Spinal cord (tissue), 10 donors: ENCODE measurements around the gene NELFCD. TPM values are rescaled to one million over a fixed set of nuclear protein-coding genes. Genes with fewer than 3 reads are reported as not detected.

Source experiments
- DNase-seq, 6 donors: peaks; one replicate each; pipeline versions ENCODE4 v3.0.0 to v3.0.0-alpha.2; 2013 to 2015; ENCODE audit warnings: low spot score in 6 of 6, low read depth in 4 of 6
- H3K27ac ChIP-seq: one replicate; pipeline ENCODE4 v1.5.1; 2013; ENCODE audit warnings: low read depth, low read length, control low read depth
- H3K27me3 ChIP-seq: one replicate; pipeline ENCODE4 v1.6.1; 2013; ENCODE audit warnings: low read length; ENCODE audit not compliant: control insufficient read depth, insufficient read depth
- H3K36me3 ChIP-seq: one replicate; pipeline ENCODE4 v1.6.1; 2013; ENCODE audit warnings: low read length; ENCODE audit not compliant: control insufficient read depth, insufficient read depth
- H3K4me1 ChIP-seq: one replicate; pipeline ENCODE4 v1.6.1; 2013; ENCODE audit warnings: low read length; ENCODE audit not compliant: control insufficient read depth, insufficient read depth
- H3K4me3 ChIP-seq: one replicate; pipeline ENCODE4 v1.5.1; 2013; ENCODE audit warnings: low read depth, low read length, control low read depth
- H3K9me3 ChIP-seq: one replicate; pipeline ENCODE4 v1.6.1; 2013; ENCODE audit warnings: low read length; ENCODE audit not compliant: control insufficient read depth, insufficient read depth
- WGBS: methylation state at CpG from one replicate; pipeline ENCODE4 v1.1.5; 2013; ENCODE audit warnings: missing lambda C conversion rate; ENCODE audit not compliant: insufficient coverage; 5-methylcytosine and 5-hydroxymethylcytosine counted together
- polyA plus RNA-seq, 2 donors: library from polyadenylated mRNA; unstranded; fragments of 120-200 nt; gene quantifications; one replicate each; pipeline ENCODE4 v1.2.1, GENCODE V29; 2013; ENCODE audit not compliant: insufficient read length in 2 of 2
- total RNA-seq, 2 donors: library from RNA; depleted of rRNA in 1 of 2; stranded (reverse); fragments of 120-200 nt in 1 of 2; fragments of >200 nt in 1 of 2; gene quantifications; one replicate each; pipeline versions ENCODE4 v1.2.3 to v1.2.4, GENCODE V29; 2013 to 2014
- donor health status: healthy.

Gene NELFCD
- total and polyA plus RNA-seq, 4 donors, result 48.0 to 88.6 (median 71.8) TPM

- H3K4me3 ChIP-seq, result no peak overlapping the region
- no peak for DNase-seq
- H3K4me1 ChIP-seq, result no peaks in the 10 kb centered on the region
- H3K27ac ChIP-seq, result no peak overlapping the region
- WGBS, result no CpG with 5 or more reads among the region's 2 CpGs
- H3K36me3 ChIP-seq, result no peaks in the 10 kb centered on the region
- no peaks in the 10 kb centered on the region for H3K9me3 ChIP-seq
- H3K27me3 ChIP-seq, result no peaks in the 10 kb centered on the region
Observed at GRCh38 chr20:58969439-58969838, 11.6 kb upstream of the NELFCD start.

GRCh38 chr20:58970146-58970545 is 10.9 kb upstream of the NELFCD start:
- no CpG with 5 or more reads among the region's 1 CpG for WGBS
- H3K4me1 ChIP-seq, result no peaks in the 10 kb centered on the region
- no peaks in the 10 kb centered on the region for H3K9me3 ChIP-seq
- no peak overlapping the region for H3K27ac ChIP-seq
- no peak overlapping the region for H3K4me3 ChIP-seq
- DNase-seq, result no peak
- no peaks in the 10 kb centered on the region for H3K36me3 ChIP-seq
- no peaks in the 10 kb centered on the region for H3K27me3 ChIP-seq

GRCh38 chr20:58971429-58971828 is 9.6 kb upstream of the NELFCD start:
- Histone ChIP-seq H3K4me1 (no peaks in the 10 kb centered on the region), H3K27me3 (no peaks in the 10 kb centered on the region), H3K9me3 (no peaks in the 10 kb centered on the region), H3K4me3 (no peak overlapping the region), H3K36me3 (no peaks in the 10 kb centered on the region), H3K27ac (no peak overlapping the region)
- no peak for DNase-seq
- 75% methylated on average over 5 of the region's 6 CpGs for WGBS

- Histone ChIP-seq H3K27ac (no peak overlapping the region), H3K27me3 (no peaks in the 10 kb centered on the region), H3K9me3 (no peaks in the 10 kb centered on the region), H3K4me3 (no peak overlapping the region), H3K36me3 (no peaks in the 10 kb centered on the region), H3K4me1 (no peaks in the 10 kb centered on the region)
- DNase-seq, result no peak
- WGBS, result 73% methylated on average over 3 of the region's 4 CpGs
Observed at GRCh38 chr20:58973179-58973578, 7.9 kb upstream of the NELFCD start.

GRCh38 chr20:58973866-58974265 is 7.2 kb upstream of the NELFCD start:
- no peak overlapping the region for H3K27ac ChIP-seq
- no peak for DNase-seq
- no peak overlapping the region for H3K4me3 ChIP-seq
- H3K4me1 ChIP-seq, result no peaks in the 10 kb centered on the region
- 90% methylated on average over 3 of the region's 3 CpGs for WGBS
- H3K9me3 ChIP-seq, result no peaks in the 10 kb centered on the region
- H3K27me3 ChIP-seq, result no peaks in the 10 kb centered on the region
- no peaks in the 10 kb centered on the region for H3K36me3 ChIP-seq

- Histone ChIP-seq H3K36me3 (no peaks in the 10 kb centered on the region), H3K9me3 (no peaks in the 10 kb centered on the region), H3K4me1 (no peaks in the 10 kb centered on the region), H3K4me3 (no peak overlapping the region), H3K27me3 (no peaks in the 10 kb centered on the region), H3K27ac (no peak overlapping the region)
- DNase-seq, result no peak
- no CpG with 5 or more reads among the region's 1 CpG for WGBS
Observed at GRCh38 chr20:58975353-58975752, 5.7 kb upstream of the NELFCD start.

GRCh38 chr20:58976061-58976730 is 4.9 kb upstream of the NELFCD start:
- no peak overlapping the region for H3K4me3 ChIP-seq
- WGBS, result 100% methylated on average over 2 of the region's 3 CpGs
- no peaks in the 10 kb centered on the region for H3K36me3 ChIP-seq

GRCh38 chr20:58978351-58979190 is 2.5 kb upstream of the NELFCD start:
- Histone ChIP-seq H3K4me1 (peaks cover 19% of the 10 kb centered on the region), H3K36me3 (no peaks in the 10 kb centered on the region), H3K4me3 (no peak overlapping the region), H3K9me3 (no peaks in the 10 kb centered on the region), H3K27me3 (no peaks in the 10 kb centered on the region), H3K27ac (no peak overlapping the region)
- DNase-seq, result no peak
- 70% methylated on average over 6 of the region's 6 CpGs for WGBS

More at GRCh38 chr20:58976061-58976730, 4.9 kb upstream of the NELFCD start:
- Histone ChIP-seq H3K27ac (no peak overlapping the region), H3K4me1 (peaks cover 4% of the 10 kb centered on the region), H3K9me3 (no peaks in the 10 kb centered on the region), H3K27me3 (no peaks in the 10 kb centered on the region)
- no peak for DNase-seq

- DNase-seq, result peak in 4 of 6 donors; percentile 15 to 54 (median 40)
- WGBS, result 0% methylated on average over 17 of the region's 29 CpGs
- Histone ChIP-seq H3K27ac (no peak overlapping the region), H3K4me3 (peak overlapping the region; percentile 58), H3K9me3 (no peaks in the 10 kb centered on the region), H3K27me3 (no peaks in the 10 kb centered on the region), H3K4me1 (peaks cover 21% of the 10 kb centered on the region), H3K36me3 (peaks cover 8% of the 10 kb centered on the region)
Observed at GRCh38 chr20:58981628-58982364, 740 bp downstream of the NELFCD start.
